ENCODE results near the gene SMIM1.

SMIM1 gene, protein sequence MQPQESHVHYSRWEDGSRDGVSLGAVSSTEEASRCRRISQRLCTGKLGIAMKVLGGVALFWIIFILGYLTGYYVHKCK

DNA sequence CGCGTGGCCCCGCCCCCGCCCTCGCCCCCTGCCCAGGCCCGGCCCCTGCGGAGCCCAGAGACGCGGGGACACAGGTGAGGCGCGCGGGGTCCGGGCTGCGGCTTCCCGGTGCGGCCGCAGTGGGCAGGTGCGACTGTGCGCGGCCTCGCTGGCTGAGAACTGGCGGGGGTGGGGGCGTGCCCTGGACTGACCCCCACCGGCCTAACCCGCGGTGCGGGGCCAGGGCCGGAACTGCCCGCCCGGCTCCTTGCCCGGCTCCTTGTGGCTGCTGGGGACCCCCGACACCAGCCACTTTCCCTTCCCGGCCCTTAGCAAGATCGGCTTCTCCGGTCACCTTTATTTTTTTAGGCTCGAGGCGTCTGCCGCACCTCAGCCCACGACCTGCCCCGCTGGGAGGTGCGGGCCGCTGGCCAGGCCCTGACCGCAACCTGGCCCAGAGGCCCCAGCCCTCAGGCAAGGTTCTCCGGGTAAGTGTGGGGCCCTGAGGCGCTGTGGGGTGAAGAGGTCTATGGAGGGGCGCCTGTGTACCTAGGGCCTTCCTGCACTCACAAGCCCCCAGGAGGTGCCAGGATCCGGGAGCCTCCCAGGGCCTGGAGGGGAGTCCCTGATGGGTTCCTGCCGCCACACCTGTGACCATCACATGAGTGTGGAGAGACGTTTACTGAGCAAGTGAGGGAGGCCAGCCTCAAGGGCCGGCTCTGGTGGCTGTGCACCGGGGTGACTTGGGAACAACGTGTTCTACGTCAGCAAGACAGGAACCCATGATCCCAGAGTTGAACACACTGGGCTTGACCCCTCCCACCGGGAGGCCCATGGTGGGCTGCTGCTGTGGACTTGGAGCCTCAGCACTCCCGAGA is at the start of gene SMIM1:
Gene SMIM1 (plus strand): TSS at position 35 of the 857 bp plus-strand sequence. CDS start 2,625 bp downstream, outside the sequence.
- DNase-seq (ENCODE audit: low spot score) = no peak

DNA sequence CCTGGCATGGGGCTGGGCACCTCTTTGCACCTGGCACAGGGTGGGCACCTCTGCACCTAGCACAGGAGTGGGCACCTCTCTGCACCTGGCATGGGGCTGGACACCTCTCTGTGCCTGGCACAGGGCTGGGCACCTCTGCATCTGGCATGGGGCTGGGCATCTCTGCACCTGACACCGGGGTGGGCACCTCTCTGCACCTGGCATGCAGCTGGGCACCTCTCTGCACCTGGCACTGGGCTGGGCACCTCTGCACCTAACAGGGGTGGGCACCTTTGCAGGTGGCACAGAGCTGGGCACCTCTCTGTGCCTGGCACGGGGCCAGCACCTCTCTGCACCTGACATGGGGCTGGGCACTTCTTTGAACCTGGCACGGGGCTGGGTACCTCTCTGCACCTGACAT is 49.7 kb upstream of the SMIM1 start:
- DNase-seq (ENCODE audit: low spot score) = no peak

DNA sequence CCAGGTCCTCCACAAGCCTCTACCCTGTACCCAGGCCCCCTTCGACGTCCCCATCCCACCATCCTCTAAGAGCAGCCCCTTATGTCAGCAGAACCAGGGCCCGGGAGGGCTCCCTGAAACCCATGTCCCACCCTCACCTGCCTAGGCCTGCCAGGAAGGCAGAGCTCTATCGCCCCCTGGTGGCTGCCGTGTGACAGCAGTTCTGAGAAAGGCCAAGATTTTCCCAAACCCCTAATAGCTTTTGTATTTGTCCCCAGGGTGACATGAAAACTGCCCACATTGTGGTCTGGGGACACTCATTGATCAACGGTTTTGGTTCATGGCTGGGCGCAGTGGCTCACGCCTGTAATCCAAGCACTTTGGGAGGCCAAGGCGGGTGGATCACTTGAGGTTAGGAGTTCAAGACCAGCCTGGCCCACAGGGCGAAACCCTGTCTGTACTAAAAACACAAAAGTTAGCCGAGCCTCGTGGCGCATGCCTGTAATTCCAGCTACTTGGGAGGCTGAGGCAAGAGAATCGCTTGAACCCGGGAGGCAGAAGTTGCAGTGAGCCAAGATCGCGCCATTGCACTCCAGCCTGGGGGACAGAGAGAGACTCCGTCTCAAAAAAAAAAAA is 48.0 kb upstream of the SMIM1 start:
- DNase-seq (ENCODE audit: low spot score) = peak; percentile 59

DNA sequence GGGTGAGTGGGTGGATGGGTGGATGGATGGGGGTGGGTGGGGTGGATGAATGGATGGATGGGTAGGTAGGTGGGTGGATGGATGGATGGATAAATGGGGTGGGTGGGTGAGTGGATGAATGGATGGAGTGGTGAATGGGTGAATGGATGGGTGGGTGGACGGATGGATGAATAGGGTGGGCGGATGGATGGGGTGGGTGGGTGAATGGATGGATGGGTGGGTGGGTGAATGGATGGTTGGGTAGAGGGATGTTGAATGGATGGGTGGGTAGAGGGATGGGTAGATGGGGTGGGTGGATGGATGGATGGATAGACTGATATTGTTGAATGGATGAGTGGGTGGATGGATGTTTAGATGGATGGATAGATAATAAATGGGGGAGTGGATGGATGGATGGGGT is 47.2 kb upstream of the SMIM1 start:
- no peak for DNase-seq (ENCODE audit: low spot score)

DNA sequence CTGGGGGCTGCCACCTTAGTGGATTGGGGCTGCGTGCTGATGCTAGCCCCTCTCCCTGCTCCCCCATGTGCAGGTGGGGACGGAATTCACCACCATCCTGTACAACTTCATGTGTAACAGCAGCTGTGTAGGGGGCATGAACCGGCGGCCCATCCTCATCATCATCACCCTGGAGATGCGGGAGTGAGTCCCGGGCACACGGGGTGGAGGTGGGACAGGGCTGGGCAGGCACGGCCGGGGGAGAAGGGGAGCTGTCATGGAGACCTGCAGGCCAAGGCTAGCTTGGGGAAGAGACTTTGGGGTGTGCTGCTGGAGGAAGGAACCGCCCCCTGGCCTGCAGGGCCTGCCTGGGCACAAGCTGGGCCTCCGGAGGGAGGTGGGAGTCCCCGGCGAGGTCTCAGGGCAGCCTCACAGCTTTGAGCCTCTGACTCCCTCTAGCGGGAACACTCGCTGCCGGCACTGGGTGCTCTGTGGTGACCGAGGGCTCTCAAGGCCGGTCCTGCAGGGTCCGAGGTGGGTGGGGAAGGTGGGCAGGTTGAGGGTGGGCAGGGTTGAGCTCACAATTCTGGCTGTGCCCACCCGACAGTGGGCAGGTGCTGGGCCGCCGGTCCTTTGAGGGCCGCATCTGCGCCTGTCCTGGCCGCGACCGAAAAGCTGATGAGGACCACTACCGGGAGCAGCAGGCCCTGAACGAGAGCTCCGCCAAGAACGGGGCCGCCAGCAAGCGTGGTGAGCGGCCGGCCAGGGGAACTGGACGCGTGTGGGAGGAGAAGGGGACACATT is 45.3 kb upstream of the SMIM1 start:
- DNase-seq (ENCODE audit: low spot score) = no peak

DNA sequence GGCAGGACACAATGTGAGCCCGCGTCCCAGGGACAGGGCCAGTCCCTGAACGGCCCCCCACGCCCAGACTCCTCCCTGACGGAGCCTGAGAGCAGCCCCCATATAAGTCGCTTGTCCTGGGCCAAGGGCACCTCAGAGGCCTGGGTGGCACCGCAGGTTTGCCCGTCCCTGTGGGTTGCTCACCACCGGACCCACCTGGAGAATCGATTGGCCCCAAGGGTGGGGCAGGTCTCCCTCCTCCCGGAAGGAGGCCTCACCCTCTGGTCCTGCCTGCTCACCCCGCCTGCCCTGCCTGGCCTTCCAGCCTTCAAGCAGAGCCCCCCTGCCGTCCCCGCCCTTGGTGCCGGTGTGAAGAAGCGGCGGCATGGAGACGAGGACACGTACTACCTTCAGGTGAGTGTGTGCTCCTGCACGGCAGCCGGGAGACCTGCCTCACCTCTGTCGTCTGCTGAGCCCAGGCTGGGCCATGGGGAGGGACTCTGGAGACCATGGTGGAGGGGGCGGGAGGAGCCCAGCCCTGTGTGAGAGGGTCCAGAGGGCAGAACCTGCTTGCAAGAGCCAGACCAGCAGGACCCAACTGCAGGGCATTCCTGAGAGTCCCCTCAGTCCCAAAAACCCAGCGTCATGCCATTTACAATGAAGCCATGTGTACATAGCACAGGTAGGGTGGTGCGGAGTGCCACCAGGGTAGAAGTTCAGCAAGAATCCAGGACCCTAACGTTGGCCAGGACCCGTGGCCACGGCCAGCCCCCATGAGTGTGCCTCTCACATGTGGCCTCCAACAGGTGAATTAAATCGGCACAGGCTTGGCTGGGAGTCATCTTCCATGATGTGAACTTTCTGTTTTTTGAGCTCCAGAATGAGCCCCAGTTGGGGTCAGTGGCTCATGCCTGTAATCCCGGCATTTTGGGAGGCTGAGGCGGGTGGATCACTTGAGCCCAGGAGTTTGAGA is 44.4 kb upstream of the SMIM1 start:
- no peak for DNase-seq (ENCODE audit: low spot score)

DNA sequence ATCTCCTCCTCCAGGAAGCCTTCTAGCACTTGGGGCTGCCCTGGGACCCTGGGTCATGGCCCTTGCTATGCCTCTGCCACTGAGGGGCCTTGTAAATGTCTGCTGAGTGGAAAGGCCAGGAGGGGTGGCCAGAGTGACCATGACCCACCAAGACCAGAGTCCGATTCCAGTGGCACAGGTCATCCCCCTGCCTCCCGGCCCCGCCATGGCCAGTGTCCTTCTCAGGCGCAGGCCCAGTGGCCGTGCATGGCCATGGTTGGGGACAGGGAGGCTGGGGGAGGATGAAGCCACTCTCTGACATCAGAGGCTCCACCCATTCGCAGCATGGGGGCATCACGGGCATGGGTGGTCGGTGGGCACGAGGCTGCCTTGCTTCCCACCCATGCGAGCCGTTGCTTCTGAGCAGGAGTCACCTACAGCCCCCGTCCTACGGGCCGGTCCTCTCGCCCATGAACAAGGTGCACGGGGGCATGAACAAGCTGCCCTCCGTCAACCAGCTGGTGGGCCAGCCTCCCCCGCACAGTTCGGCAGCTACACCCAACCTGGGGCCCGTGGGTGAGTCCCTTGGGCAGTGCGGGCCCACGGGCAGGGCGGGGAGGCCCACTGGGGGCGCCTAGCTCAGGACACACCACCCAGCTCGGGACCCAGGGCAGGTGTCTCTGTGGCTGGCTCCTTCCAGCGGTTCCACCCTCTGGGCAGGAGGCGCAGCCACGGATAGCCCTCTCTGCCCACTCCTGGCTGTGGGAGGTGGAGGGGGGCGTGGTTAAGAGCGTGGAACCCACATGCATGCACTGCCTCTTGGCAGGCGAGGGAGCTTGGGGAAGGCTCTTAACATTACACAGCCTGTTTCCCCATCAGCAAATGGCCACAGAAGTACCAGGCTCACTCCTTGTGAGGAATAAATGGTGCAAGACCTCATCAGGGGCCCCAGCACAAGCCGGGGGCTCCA is 42.7 kb upstream of the SMIM1 start:
- DNase-seq (ENCODE audit: low spot score) = no peak

DNA sequence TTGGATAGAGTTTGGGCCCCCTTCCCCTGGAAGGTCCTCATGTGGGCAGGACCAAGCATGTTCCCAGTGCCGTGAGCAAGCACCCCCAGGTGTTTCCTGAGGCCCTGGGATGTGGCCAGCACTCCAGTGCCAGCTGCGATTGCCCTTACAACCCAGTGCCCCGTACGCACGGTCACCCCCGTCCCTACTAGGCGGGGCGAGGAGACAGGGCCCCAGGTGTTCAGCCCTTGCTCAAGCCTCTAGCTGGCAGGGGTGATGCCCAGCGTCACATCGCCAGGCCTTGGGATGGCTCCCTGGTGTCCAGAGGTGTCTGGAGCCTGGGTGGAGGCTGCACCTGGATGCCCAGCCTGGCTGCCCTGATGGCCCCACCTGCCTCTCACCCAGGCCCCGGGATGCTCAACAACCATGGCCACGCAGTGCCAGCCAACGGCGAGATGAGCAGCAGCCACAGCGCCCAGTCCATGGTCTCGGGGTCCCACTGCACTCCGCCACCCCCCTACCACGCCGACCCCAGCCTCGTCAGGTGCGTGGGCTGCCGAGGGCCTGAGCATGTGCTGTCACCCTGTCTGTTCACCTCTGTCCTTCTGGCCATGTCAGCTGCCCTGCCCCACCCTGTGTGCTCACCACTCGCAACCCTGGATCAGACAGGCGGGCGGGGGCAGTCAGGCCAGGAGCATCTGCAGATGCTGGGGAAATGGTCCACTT is 41.9 kb upstream of the SMIM1 start:
- no peak for DNase-seq (ENCODE audit: low spot score)

DNA sequence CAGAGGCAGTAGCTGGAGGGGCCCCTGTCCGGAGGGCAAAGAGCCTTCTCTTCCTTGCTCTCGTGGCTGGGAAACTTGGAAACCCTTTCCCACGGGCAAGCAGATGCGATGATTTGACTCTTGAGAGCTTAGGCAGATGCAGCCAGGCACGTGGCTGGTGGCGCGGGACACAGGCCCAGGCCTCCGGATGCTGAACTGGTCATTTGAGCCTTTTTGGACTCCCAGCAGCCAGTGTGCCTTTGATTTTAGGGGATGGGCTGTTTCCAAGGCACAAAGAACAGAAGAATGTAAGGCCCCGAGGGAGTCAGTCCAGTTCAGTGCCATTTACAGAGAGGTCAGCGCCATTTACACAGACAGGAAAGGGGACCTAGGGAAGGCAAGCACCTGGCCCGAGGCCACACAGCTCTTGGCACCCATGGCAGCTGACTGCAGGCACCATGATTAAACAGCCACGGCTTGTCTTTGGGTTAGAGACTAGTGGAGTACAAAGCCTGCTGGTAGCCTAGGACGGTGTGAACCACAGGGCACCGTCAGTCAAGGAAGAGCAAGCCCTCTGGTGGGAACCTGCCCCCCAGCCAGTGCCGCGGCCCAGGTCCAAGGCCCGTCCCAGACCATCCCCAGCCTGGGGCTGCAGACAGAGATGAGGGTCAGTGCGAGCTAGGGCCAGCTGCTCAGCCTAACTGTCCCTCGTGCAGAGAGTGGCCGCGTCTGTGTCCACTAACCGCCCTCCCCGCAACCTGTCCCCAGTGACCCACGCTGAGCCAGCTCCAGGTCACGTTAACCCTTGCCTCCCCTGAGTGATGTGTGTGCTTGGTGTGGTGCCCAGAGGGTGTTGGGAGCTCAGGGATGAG is 40.7 kb upstream of the SMIM1 start:
- DNase-seq (ENCODE audit: low spot score) = no peak

DNA sequence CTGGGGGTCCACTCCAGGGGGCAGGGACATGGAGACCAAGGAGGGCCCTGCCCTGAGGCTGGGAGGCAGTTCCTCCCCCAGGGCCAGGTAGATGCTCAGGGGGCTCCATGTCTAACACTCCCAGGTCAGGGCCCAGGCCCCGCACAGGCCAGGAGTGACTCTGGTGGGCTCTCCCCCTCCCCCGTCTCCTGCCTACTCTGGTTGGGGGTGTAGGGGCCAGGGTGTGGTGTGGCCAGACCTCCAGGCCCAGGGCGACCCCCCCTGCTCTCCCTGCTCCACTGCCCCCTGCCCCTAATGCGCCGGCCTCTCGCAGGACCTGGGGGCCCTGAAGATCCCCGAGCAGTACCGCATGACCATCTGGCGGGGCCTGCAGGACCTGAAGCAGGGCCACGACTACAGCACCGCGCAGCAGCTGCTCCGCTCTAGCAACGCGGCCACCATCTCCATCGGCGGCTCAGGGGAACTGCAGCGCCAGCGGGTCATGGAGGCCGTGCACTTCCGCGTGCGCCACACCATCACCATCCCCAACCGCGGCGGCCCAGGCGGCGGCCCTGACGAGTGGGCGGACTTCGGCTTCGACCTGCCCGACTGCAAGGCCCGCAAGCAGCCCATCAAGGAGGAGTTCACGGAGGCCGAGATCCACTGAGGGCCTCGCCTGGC is 40.0 kb upstream of the SMIM1 start:
- no peak for DNase-seq (ENCODE audit: low spot score)

DNA sequence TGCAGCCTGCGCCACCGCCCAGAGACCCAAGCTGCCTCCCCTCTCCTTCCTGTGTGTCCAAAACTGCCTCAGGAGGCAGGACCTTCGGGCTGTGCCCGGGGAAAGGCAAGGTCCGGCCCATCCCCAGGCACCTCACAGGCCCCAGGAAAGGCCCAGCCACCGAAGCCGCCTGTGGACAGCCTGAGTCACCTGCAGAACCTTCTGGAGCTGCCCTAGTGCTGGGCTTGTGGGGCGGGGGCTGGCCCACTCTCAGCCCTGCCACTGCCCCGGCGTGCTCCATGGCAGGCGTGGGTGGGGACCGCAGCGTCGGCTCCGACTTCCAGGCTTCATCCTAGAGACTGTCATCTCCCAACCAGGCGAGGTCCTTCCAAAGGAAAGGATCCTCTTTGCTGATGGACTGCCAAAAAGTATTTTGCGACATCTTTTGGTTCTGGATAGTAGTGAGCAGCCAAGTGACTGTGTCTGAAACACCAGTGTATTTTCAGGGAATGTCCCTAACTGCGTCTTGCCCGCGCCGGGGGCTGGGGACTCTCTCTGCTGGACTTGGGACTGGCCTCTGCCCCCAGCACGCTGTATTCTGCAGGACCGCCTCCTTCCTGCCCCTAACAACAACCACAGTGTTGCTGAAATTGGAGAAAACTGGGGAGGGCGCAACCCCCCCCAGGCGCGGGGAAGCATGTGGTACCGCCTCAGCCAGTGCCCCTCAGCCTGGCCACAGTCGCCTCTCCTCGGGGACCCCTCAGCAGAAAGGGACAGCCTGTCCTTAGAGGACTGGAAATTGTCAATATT is 39.3 kb upstream of the SMIM1 start:
- DNase-seq (ENCODE audit: low spot score) = no peak

DNA sequence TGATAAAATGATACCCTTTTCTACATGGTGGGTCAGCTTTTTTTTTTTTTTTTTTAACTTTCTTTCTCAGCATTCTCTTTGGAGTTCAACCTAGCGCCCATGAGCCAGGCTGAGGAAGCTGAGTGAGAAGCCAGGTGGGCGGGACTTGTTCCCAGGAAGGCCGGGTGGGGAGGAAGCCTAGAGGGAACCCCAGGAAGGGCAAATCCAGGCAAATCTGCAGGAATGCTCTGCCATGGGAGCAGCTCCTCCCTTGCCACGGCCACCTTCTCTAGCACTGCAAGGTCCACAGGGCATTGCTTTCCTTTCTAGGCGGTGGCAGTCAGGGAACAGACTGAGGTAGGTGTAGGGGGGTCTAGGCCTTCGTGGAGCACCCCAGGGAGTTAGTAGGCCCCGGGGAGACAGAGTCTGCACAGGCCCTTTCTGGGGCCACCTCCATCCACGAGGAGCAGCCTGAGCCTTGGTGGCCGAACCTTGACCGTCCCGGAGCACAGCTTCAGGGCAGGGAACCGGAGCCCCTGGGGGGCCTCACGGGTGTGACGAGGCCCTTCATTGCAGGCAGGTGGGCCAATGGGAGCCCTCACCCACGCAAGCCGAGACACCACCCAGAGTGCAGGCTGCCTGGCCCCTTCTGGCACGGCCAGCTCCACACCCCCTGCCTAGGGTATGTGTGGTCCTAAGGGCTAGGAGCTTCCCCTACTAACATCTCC is 38.5 kb upstream of the SMIM1 start:
- no peak for DNase-seq (ENCODE audit: low spot score)

DNA sequence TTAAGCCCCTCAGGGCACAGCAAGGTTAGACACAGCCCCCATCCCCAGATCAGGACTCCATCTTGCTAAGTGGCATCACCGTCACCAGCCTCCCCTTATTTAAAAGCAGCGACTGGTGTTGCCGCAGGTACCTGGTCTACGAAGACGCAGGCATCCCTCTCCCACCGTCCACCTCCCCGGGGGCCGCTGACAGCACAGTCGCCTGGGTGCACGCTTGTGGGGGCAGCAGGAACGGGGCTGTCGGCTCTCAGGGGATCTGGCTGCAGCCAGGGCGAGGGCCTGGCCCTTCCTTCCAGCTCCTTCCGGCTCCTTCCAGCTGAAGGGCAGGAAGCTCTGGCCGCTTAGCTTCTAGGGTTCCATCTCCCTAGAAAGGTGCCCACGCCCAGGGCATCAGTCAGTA is 37.9 kb upstream of the SMIM1 start:
- DNase-seq (ENCODE audit: low spot score) = no peak

DNA sequence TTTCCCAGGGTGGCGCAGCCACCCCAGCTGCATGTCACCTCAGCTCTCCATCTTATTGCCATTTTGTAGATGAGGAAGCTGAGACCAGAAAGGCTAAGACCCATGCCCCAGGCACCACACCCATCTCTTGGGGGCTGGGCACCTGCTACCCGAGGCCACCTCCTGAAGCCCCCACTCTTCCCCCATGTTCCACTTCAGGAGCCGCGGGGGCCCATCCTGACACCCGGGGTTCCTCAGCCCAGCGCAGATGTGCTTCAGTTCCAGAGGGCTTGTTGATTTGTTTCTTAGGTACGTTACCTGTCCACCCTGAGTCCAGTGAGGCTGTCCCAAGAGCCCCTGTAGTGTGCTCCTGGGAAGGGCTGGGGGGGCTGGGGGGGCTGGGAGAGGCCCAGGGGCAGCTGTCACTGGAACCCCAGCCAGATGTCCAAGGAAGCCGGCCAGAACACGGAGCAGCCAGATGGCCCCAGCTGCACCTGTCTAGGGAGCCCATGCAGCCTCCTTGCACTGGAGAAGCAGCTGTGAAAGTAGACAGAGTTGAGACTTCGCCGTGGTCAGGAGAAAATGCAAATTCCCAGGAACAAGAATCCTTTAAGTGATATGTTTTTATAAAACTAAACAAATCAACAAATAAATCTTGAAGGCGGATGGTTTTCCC is 37.4 kb upstream of the SMIM1 start:
- DNase-seq (ENCODE audit: low spot score) = no peak

DNA sequence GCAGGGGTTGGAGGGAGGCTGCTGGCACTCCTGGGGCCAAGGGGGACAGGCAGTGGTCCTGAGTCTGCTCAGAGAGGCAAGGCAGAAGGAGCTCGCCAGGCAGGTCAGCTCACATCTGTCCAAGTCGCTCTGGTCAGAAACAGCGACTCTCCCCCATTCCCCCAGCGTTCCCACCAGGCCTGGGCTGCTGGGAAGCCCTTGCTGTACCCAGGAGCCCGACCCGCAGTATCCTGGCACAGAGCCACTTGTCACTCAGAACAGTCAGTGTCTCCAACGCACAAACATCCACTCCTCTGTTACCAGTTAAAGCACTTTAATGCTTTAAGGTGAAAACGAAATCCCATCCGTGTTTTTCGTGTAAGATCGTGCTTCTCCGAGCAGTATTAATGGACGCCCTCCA is 36.9 kb upstream of the SMIM1 start:
- no peak for DNase-seq (ENCODE audit: low spot score)

DNA sequence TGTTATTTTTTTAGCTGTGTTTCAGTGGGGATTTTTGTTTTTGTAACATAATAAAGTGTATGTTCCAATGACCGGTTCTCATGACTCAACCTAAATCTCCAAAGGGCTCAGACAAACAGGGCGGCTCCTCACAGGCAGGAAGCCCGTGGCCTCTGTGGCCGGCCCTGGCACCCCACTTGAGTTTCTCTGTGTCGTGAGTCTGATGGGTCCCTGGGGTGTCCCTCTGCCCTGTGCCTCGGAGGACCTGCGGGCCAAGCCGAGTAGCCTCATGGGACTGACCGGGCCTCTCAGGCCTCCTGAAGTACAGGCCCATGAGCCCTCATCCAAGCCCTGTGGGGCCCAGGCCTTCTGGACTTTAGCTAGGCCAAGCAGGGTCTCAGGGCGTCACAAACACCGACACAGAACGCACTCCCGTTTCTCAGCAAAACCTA is 36.4 kb upstream of the SMIM1 start:
- no peak for DNase-seq (ENCODE audit: low spot score)

Data from RKO (cell line).